Measurements from ENCODE around the gene TCEAL7. TPM values are rescaled to one million over a fixed set of nuclear protein-coding genes. Genes with fewer than 3 reads are reported as not detected.

The TCEAL7 gene
- total RNA-seq, 4 donors from 2014 or later = 23.6 to 90.0 (median 60.4) TPM

- TF ChIP-seq POLR2A (IDR thresholded peaks at IDR 0.05) (peak; percentile 36 to 86), CTCF (IDR thresholded peaks at IDR 0.05) (no peak)
- Histone ChIP-seq H3K27ac (peak within 1 kb of the TSS; percentile 25 to 64), H3K4me1 (no peaks in the 10 kb centered on the region), H3K27me3 (peaks cover 0 to 3% of the 10 kb centered on the region in 2 donors), H3K36me3 (no peaks in the 10 kb centered on the region), H3K9me3 (no peaks in the 10 kb centered on the region), H3K4me3 (peak within 1 kb of the TSS; percentile 24 to 42)
- peak; percentile 74 to 80 for DNase-seq
- intact Hi-C loops (cut with DNase I; ENCODE audit: low total_unique reads) = no loop called here
Observed at GRCh38 chrX:103310555-103311398, 19.3 kb upstream of the TCEAL7 start, which contains the start of gene BEX2. Gene BEX2 (minus strand): TSS chrX:103310990. CDS start chrX:103309976, 1,014 bp downstream.

GRCh38 chrX:103311399-103311780 lies 18.6 kb upstream of the TCEAL7 start:
- Histone ChIP-seq H3K27me3 (peaks cover 0 to 3% of the 10 kb centered on the region in 2 donors), H3K4me3 (peak overlapping the region in 1 of 2 donors; percentile 42), H3K4me1 (no peaks in the 10 kb centered on the region), H3K27ac (no peak overlapping the region), H3K9me3 (no peaks in the 10 kb centered on the region), H3K36me3 (no peaks in the 10 kb centered on the region)
- TF ChIP-seq CTCF (IDR thresholded peaks at IDR 0.05) (no peak), POLR2A (IDR thresholded peaks at IDR 0.05) (no peak)
- intact Hi-C loops (cut with DNase I; ENCODE audit: low total_unique reads) = no loop called here
- no peak for DNase-seq

GRCh38 chrX:103330681-103331288 lies 746 bp downstream of the TCEAL7 start:
- Histone ChIP-seq H3K27ac (peak overlapping the region; percentile 76 to 79), H3K9me3 (no peaks in the 10 kb centered on the region), H3K4me1 (no peaks in the 10 kb centered on the region), H3K27me3 (peaks cover 0 to 15% of the 10 kb centered on the region in 2 donors), H3K4me3 (peak overlapping the region; percentile 13 to 36), H3K36me3 (no peaks in the 10 kb centered on the region)
- TF ChIP-seq CTCF (IDR thresholded peaks at IDR 0.05) (no peak), POLR2A (IDR thresholded peaks at IDR 0.05) (no peak)
- peak in 1 of 2 donors; percentile 22 for DNase-seq
- intact Hi-C loops (cut with DNase I; ENCODE audit: low total_unique reads) = no loop called here

- no peak for TF ChIP-seq CTCF (IDR thresholded peaks at IDR 0.05)
- no peak for TF ChIP-seq POLR2A (IDR thresholded peaks at IDR 0.05)
- Histone ChIP-seq H3K27me3 (peaks cover 0 to 8% of the 10 kb centered on the region in 2 donors), H3K27ac (no peak overlapping the region), H3K36me3 (no peaks in the 10 kb centered on the region), H3K9me3 (no peaks in the 10 kb centered on the region), H3K4me3 (no peak overlapping the region), H3K4me1 (no peaks in the 10 kb centered on the region)
- intact Hi-C loops (cut with DNase I; ENCODE audit: low total_unique reads) = no loop called here
- DNase-seq = no peak
Observed at GRCh38 chrX:103338663-103339062, 8.6 kb downstream of the TCEAL7 start.

GRCh38 chrX:103343105-103343504 lies 13.1 kb downstream of the TCEAL7 start:
- Histone ChIP-seq H3K4me1 (no peaks in the 10 kb centered on the region), H3K27ac (no peak overlapping the region), H3K36me3 (no peaks in the 10 kb centered on the region), H3K9me3 (no peaks in the 10 kb centered on the region), H3K27me3 (peaks cover 0 to 6% of the 10 kb centered on the region in 2 donors), H3K4me3 (no peak overlapping the region)
- TF ChIP-seq CTCF (IDR thresholded peaks at IDR 0.05) = peak; percentile 58 to 68 (median 60)
- TF ChIP-seq POLR2A (IDR thresholded peaks at IDR 0.05) = no peak
- peak; percentile 48 to 49 for DNase-seq
- intact Hi-C loops (cut with DNase I; ENCODE audit: low total_unique reads) = loop anchor here (5.0 kb wide), 1 partner anchor 119 kb away; no protein-coding TSS in a partner anchor

Measured in uterus (tissue), 4 donors.